ENCODE data around the gene NUDT16L1.

Gene NUDT16L1
- total RNA-seq, result 6.2 to 20.8 (median 12.9) reads per million in 17 experiments

DNA sequence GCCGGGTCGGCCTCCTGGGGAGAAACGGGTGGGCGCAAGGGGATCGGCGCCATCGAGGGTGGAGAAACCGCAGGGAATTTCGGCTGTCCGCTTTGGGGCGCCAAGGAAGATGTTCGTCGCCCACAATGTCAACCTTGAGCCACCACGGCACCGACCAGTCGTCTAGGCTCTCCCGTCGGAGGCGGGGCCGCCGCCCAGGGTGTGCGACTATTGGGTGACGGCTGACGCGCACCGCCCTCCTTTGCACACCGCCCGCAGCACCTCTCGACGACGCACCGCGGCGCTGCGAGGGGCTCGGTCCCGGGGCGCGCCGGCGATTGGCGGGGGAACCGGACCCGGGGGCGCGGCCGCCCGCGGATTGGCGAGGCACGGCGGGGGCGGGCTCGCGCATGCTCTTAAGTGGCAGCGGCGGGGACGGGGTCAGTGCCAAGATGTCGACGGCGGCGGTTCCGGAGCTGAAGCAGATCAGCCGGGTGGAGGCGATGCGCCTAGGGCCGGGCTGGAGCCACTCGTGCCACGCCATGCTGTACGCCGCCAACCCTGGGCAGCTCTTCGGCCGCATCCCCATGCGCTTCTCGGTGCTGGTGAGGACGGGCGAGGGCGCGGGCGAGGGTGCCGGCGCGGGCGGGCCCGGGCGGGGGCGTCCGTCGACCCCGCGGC is at the start of gene NUDT16L1:
Gene NUDT16L1 (plus strand): TSS at position 267 of the 660 bp plus-strand sequence. CDS start 165 bp downstream, at position 432.
- DNase-seq, result peak; percentile 98 to 100 (median 99)

DNA sequence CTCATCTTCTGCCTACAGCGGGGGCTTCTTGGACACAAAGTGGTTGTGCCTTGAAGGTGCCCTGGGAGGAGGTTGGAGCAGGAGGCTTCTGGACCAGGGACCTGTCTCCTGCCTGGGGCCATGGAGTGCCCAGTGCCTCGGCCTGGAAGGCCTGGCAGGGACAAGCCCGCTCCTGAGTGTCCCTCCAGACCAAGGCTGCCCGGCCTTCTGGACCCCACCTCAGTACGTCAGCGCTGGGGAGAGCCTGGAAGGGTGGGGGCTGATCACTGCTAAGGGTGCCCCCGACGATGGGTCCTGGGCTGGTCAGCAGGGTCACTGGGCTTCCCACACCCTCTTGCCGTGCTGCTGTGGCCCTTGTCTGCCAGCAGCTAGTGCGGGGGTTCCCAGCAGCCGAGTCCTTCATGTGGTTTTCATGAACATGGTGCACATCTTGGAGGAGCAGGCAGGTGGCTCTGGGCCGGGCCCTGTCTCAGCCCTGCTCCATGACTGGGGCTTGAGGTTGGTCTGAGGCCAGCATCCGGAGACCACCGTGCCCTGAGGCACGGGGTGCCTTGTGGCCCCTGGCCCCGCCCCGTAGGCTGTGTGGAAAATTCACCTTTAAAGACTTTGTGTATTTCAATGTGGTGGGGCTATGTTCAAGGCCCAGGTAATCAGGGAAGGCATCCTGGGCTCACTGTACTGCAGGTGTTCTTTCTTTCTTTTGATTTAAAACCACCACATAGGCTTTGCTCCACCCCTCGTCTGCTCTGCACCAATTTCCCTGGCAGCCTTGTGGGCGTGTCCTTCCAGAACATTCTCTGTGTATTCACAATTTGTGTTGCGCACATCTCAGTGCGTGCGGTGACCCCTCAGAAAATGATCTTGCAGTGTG is 46.4 kb upstream of the NUDT16L1 start:
- DNase-seq, result no peak

DNA sequence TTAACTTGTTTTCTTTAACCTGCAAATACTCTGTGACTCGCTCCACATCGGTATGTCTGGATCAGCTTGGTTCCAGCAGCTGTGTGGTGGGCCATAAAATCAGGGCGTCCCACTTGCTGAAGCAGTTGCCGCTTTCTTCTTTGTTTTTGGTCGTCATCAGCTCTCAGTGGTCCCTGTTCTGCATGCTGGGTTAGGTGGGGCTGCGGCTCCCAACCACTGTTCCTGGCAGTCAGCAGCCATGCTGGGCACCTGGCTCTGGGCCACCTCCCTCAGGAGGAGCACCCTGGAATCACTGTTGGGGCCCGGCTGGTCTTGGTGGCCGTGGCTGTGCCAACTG is 45.8 kb upstream of the NUDT16L1 start:
- no peak for DNase-seq

DNA sequence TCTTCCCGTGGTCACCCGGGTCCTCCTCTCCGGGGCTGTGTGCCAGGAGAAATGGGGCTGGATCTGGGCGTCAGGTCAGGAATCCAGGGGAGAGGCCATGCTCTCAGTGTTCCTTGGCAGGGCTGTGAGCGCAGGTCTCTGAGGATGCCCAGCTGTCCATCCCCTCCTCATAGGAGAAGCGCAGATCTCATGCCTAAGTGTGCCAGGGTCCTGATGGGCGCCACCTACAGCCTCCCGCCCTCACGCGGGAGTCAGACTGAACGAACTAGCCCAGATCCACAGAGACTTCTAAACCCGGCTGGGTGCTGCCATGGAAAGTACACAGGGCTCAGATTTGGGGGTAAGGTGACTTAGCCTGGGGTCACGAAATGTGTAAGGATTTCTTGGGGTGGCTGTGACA is 44.4 kb upstream of the NUDT16L1 start:
- no peak for DNase-seq

DNA sequence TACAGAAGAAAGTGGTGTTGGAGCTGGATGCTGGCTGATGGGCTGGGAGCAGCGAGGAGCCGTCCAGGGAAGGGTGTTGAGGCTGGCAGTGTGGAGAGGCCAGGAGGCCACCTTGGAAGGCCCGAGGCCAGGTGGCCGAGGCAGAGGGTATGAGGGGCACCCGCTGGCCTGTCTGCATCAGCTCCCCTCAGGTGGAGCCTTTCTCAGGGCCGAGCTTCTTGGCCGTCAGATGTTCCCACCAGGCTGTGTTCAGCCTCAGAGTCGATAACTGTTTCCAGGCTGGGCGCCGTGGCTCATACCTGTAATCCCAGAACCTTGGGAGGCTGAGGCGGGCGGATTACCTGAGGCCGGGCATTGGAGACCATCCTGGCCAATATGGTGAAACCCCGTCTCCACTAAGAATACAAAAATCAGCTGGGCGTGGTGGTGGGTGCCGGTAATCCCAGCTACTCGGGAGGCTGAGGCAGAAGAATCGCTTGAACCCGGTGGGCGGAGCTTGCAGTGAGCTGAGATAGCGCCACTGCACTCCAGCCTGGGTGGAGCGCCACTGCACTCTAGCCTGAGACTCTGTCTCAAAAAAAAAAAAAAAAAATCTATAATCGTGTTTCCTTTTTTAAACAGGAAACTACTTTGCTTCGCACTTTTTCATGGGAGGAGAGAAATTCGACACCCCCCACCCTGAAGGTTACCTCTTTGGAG is 43.5 kb upstream of the NUDT16L1 start:
- DNase-seq, result peak in 2 of 4 experiments; percentile 18 to 28

DNA sequence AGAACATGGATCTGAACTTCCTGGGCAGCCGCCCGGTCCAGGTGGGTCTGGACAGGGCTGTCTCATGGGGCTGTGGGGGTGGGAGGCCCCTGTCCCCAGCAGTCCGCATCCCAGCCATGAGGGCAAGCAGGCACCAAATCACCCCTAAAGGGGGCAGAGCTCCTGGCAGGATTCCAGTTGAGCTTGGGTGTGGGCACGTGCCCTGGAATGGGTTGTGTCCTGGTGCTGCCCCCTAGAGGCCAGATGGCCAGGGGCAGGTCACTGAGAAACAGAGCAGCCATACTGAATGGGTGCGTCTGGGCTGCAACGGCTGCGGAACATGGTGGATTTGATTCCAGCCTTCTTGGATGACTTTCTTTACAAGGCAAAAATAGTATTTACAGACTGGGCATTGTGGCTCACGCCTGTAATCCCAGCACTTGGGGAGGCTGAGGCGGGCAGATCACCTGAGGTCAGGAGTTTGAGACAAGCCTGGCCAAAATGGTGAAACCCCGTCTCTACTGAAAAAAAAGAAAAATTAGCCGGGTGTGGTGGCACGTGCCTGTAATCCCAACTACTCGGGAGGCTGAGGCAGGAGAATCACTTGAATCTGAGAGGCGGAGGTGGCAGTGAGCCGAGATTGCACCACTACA is 42.8 kb upstream of the NUDT16L1 start:
- peak; percentile 86 to 91 (median 86) for DNase-seq

DNA sequence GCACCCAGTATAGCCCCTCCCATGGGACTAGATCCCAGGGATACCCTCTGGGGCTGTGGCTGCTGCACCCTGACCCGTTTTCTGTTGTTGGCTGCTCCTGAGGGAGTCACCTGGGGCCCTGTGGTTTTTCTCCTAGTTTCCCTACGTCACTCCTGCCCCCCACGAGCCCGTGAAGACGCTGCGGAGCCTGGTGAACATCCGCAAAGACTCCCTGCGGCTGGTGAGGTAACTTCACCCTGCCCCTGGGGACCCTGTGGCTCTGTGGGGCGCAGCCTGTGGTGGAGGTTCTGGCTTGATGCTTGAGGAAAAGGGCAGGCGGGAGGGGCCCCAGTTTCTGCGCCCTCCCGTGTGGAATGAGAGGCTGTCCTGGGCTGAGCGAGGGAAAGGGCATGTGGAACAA is 41.5 kb upstream of the NUDT16L1 start:
- DNase-seq, result no peak

DNA sequence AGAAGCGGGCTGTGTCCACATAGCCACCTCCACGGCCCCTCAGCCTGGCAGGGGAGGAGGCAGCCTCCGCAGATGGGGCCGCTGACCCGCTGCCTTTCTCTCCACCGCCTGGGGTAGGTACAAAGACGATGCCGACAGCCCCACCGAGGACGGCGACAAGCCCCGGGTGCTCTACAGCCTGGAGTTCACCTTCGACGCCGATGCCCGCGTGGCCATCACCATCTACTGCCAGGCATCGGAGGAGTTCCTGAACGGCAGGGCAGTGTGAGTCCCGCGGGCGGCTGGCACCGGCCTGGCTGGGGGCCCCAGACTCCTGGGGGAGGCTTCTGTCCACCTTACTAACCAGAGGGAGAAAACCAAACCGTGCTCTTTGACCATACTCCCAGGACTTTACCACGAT is 40.8 kb upstream of the NUDT16L1 start:
- no peak for DNase-seq

DNA sequence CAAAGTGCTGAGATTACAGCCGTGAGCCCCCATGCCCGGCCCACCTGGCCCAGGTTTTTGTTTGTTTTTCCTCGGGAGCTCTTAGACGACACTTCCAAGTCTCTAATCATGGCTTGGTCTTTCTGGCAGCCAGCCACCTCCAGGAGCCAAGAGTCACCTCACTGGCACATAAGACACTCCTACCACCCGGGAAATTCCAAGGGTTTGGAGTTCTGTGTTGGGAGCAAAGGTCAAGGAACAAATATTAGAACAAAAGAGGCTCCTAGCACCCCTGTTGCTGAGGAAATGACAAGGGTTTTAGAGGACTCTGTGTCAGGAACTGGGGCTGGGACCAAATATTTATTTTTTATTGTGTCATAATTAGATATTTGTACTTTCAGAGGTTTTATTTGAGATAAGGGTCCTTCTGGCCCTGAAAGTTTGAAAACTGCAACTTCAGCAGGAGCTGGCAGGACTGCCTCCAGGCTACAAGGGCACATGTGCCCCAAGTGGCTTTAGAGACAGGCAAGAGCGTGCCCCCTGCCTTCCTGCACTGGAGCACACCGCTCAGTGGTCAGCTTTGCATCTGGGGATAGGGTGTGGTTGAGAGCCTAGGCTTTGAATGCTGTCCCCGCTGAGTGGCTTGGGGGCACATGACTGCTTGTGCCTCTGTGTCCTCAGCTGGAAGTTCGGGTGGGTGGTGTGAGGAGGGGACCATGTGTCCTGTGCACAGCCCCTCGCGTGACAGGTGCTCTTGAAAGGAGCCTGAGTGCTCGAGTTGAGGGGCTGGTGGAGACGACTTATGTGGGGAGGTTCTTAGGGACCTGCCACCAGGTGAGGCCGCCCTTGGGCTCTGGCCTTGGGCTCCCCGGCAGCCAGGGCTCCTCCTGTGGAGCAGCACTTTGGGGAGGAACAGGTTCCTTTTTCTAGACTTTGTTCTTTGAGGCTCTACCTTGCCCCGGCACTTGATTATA is 39.1 kb upstream of the NUDT16L1 start:
- no peak for DNase-seq

DNA sequence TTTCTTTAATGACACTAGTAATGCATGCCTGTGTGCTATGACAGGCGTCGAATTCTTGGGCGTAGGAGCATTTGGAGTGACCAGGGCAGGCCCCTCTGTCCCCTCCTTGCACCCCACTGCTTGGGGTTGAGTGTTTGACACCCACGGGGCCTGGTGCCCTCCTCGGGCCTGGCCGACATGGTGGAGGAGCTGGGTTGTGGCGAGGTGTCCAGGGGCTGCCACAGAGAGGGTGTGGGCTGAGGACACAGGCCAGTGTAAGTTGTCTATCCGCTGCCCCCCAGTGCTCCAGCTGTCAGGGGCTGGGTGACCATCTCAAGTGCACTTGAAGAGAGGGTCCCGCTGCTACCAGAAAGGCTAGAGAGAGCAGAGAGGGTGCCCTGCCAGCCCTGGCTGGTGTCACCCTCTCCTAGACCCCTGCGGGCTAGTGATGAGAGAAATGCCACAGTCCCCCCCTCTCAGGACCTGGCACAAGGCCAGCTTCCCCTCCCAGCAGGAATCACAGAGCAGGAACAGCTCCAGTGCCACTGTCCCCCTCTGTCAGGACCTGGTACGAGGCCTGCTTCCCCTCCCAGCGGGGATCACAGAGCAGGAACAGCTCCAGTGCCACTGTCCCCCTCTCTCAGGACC is 38.3 kb upstream of the NUDT16L1 start:
- no peak for DNase-seq

DNA sequence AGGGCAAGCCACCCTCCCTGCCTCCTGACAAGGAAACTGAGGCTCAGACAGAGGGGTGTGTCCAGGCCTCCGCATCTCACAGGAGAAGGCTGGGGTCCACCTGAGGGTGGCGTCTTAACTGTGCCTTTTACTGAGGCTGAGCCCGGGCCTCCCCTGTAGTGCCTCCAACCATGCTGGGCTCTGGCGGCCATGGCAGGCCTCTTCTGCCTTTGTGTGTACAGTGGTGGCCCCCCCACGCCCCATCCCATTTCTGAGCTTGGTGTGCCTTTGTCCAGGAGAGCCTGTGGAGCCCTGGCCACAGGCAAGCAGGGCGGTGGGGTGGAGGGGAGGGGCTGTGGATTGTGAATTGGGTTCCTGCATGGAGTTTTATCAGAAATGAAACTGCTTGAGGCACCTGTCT is 37.6 kb upstream of the NUDT16L1 start:
- no peak for DNase-seq

DNA sequence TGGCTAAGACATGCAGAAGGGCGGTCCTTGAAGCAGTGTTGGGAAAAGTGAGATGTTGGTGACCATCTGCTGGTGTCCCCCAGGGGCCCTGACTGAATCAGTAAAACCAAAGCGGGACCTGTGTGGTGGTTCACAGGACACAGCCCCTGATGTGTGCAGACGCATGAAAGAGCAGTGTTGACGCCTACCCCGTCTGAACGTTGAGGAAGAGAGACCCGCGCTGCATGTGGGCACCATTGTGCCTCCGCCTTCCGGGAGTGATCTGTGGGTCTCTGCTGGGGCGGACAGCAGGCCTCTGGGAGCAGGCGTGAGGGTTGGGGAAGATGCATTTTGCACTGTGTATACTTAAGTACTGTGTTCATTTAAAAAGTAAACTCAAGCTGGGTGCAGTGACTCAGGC is 37.1 kb upstream of the NUDT16L1 start:
- DNase-seq, result no peak

DNA sequence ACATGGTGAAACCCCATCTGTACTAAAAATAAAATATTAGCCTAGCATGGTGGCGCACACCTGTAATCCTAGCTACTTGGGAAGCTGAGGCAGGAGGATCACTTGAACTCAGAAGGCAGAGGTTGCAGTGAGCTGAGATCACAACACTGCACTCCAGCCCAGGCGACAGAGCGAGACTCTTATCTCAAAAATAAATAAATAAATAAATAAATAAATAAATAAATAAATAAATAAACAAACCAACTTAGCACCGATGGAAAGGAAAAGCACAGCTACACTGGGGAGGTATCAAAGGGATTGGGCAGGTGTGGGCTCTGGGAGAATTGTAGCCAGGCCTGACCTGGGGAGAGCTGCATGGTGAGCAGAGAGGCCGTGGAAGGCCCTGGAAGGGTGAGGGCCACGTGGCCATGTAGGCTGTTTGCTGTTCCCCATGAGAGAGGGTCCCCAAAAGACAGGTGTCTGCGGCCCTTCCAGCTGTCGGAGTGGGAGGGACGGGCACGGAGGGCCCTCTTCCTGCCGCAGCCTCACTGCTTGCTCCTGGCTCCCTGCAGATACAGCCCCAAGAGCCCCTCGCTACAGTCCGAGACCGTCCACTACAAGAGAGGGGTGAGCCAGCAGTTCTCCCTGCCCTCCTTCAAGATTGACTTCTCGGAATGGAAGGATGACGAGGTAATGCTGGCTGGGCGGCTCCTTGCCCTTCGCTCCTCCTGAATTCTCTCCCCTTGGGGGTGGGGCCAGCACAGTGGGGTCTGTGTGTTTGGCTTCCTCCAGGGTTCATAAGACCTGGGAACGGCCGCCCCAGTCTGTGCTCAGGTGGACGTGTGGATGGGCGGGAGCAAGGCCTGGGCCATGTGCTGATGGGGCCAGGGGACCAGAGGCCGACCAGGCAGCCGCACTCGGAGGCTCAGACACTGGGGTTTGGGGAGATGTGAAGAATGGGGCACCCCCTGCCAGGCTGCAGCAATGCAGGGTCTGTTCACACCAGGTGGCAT is 36.4 kb upstream of the NUDT16L1 start:
- no peak for DNase-seq

DNA sequence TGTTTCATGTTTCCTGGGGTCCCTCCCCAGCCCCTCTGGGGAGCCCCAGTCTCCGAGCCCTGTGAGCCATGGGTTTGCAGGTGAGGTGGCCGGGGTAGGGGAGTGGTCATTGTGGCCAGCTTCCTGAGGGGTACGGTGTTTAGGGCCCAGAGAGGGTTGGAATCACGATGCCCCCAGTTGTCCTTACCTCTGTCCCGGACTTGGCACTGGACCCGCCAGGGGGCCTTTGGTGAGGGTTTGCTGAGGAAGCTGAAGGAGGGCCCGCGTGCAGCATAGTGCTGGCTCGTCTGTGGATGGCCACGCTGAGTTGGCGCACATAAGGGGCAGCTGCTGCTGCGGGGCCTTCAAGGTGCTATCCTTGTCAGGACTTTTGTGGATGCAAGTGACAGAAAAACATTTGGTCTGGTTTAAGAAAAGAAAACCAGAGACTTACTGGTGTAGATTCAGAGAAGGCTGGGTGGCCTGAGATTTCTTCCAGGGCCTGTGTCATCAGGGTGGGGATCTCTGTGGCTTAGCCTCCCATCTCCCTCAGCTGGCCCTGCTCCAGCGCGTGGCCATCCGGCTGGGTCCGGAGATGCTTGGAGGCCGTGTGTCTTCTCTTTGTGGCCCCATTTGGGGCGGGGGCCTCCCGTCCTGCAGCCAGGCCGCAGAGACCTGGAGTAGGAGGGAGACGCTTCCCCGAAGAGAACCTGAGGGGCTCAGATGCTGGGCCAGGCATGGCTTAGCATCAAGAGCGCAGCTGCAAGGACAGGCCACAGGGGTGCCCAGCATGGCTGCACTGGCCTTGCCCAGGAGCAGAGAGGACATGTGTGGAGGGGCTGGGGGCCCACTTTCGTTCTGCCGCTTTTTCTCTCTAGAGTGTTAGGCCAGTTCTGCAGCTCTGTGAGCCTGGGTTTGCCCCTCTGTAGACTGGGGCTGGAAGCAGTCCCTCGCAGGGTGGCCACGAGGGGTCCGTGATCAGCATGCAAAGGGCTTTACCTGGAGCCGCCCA is 33.7 kb upstream of the NUDT16L1 start:
- no peak for DNase-seq

DNA sequence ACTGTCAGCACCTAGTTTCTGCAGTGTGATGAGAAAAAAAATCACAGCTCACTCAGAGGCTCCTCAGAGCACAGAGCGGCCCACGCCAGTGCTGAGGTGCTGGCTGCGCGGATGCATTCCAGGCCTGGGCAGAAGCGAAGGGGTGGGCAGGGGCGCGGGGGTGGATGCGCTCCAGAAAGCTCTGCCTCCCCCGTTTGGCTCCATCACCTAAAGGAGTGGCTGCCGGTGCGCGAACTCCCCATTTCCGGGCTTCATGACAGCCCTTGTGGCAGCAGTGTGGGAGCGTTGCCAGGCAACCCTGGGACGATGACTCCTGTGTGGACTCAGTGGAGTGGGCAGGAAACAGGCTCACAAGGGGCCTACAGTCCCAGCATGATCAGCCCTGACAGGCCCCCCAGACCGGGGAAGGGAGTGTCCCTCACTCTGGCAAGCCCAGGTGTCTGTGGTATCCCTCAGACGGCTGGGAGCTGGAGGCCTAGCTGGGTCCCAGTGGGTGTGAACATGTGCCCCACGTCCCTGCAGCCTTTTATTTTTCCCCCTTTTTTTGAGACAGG is 32.8 kb upstream of the NUDT16L1 start:
- DNase-seq, result peak; percentile 71 to 87 (median 84)

DNA sequence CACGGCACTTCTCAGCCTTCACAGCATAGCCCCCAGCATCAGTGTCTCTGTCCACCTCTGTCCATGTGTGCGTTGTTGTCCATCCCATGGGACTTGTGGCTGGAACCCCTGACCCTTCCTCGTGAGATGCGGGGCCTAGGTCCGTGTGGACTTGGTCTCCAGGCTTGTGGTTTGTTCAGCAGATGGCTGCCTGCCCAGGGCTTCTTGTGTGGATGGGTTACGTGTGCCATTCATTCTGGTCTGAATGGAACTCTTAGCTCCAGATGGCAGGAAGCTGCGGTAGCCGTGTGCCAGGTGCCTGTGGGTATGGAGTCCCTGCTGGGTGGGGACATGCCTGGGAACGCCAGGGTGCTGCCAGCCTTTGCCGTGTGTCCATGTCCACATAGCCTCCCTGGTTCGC is 31.7 kb upstream of the NUDT16L1 start:
- DNase-seq, result peak in 3 of 4 experiments; percentile 15 to 33 (median 21)

DNA sequence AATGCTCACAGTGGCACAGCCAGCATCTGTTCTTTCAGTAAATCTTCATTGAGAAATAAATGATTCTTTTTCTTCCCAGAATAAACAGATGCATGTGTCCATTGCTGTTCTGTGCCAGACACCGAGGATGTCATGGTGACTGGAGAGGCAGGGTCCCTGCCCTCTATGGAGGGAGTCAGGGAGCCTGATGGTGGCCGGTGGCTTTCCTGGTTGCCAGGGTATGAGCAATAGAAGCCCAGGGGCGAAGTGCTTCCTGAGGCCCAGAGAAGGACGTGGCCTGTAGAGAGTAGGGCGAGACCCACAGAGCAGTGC is 29.9 kb upstream of the NUDT16L1 start:
- no peak for DNase-seq

DNA sequence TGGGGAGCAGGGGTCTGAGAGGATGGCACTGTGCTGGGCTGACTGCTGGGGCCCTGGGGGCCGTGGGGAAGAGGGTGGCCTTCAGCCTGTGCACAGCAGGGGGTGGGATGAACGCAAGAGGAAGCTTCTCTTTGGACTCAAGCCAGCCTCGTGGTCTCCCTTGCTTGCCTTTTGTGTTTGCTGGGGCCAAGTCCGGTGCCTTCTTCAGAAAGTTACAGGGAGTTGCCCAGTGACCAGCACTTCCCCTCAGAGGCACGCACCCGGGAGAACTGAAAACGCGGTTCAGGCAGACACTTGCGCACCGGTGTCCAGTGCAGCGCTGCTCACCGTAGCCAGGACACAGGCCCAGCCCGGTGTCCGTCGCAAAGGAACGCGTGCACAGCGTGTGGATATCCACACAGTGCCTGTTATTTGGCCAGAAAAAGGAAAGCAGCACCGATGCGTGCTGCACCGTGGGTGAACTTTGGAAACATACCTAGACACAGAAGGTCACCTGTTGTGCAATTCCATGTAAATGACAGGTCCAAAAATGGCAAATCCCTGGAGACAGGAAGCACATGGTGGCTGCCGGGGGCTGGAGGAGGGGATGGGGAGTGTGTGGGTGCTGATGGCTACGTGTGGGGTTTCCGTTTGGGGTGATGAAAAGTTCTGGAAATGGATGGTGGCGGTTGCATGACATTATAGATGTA is 29.4 kb upstream of the NUDT16L1 start:
- peak; percentile 94 to 98 (median 96) for DNase-seq
